HG03354 (cell line): ENCODE measurements around the gene CTF1.
A peak's percentile ranks its signal among the peaks of the same experiment; 100 is the strongest.
"Not testable (repeated sequence)": the region's sequence is repeated elsewhere in the genome, so short reads cannot be mapped to it uniquely, and the experiment has no call there.

Experiments
- ATAC-seq: cut with Tn5 transposase; IDR thresholded peaks from one replicate; pipeline ENCODE4 v1.9.1; 2021; ENCODE audit warnings: mild to moderate bottlenecking; ENCODE audit not compliant: unreplicated experiment, poor library complexity, severe bottlenecking

Gene CTF1

GRCh38 chr16:30926937-30927788 is 30.7 kb downstream of the CTF1 start:
- no peak for ATAC-seq

GRCh38 chr16:30927789-30928378 is 31.5 kb downstream of the CTF1 start:
- no peak for ATAC-seq

DNA sequence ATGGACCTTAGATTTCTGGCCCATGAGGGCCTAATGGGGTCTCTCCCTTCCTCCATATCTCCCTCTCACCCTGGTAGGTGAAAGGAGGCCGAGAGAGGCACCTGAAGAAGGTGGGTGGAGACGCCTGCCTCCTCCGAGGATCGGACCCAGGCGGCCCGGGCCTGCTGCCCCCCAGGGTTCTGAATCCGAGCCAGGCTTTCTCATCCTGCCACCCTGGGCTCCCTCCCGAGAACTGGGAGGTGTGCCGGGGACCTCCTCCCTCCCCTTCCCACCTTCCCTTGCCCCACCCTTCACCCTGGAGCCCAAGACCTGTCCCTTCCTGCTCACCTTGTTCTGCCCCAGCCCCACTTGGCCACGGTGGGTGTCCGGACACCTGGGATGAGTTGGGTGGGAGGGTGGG is 32.0 kb downstream of the CTF1 start:
- no peak for ATAC-seq

DNA sequence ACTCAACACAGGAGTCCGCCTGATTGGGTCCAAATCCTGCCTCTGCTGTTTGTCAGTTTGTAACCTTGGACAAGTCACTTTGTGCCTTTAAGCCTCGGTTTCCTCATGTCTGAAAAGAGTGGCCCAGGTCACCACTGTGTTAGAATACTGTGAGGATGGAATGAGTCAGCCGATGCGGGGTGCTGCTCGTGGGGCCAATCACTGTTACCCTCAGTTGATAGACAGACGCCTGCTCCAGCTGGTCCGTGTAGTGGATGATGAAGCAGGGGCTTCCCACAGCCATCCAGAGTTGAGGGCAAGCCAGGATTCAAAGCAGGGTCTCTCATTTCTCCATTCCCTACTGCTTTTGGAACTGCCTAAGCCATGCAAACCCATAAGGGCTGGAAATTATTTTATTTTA is 32.8 kb downstream of the CTF1 start:
- ATAC-seq, result no peak

- ATAC-seq, result no peak
Observed at GRCh38 chr16:30930160-30930571, 33.8 kb downstream of the CTF1 start.

DNA sequence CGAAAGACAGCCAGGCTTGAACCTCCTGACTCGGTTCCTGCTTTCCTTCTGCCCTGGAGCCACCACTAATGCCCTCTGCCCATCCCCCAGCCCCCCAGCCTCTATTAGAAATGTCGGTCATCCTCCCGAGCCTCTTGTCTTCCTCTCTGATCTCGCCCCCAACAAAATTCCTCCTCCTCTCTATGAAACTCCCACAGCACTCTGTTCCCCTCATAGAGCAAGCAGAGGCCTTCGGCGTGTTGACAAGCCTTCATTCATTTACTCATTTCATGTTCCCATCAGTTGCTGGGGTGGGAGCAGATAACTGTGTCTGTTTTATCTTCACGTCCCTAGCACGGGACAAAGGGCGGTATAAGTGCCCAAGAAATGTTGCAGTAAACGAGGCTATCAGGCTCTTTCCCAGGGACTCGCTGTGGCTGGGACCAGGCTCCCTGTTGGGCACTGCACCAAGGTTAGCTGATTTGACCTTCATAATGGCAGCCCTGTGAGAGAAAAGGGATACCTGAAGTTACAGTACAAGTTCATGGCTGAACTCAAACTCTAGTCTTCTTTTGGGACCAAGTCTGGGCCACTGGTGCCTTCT is 34.7 kb downstream of the CTF1 start:
- no peak for ATAC-seq

DNA sequence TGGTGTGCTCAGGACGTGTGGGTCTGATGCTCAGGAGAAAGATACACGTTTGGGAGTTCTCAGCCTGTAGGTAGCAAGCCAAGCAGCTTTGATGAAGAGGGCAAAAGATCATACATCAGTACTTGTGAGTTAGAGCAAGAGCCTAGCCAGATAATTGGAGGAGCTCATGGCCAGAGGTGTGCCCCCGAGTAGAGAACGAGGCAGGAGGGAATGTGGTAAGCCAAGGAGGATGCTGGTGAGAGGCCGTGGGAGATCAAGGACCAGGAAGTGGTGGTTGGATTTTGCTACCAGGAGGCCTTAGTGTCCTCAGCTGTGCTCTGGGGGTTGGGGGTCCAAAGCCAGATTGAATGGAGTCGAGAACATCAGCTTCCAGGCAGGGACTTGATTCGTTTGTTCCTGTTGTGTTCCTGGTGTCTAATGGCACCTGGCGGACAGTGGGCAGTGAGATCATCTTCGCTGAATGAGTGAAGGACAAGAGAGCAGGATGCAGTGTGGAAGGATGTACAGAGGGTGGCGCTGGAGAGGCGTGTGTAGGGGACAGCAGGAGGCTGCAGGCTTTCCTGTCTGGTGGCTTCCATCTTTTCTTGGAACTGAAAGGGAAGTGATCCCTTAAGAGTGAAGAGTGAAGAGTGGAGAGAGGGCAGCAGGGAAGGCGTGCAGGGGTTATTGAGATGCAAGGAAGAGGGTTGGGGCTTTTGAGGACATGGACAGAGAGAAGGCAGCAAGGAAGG is 38.6 kb downstream of the CTF1 start:
- no peak for ATAC-seq

DNA sequence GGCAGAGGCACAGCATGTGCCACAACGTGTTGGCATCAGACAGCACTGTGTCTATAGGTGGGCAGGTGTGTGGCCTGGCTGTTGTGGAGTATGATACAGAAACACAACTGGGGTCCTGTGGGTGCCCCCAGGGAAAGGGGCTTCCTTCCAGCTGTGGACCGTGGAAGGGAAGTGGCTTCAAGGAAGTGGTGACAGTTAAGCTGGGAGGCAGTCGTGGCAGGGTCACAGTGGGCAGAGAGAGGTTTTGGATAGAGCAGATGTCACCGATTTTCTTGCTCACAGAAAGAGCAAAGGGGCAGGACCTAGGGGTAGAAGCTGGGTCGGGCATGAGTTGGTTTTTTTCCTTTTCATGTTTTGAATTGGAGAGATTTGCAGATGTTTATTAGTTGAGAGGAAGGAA is 41.3 kb downstream of the CTF1 start:
- no peak for ATAC-seq

DNA sequence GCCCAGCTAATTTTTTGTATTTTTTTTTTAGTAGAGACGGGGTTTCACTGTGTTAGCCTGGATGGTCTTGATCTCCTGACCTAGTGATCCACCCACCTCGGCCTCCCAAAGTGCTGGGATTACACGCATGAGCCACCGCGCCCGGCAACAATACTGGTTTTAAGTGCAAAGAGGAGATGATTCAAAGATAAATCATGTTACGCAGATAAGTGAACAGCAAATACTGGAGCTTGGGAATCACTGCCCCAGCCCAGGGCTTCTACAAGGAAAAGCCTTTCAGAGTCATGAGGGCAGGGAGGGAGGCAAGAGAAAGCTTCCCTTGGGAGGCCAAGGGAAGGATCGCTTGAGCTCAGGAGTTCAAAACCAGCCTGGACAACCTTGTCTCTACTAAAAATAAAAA is 43.2 kb downstream of the CTF1 start:
- not testable (repeated sequence) for ATAC-seq

DNA sequence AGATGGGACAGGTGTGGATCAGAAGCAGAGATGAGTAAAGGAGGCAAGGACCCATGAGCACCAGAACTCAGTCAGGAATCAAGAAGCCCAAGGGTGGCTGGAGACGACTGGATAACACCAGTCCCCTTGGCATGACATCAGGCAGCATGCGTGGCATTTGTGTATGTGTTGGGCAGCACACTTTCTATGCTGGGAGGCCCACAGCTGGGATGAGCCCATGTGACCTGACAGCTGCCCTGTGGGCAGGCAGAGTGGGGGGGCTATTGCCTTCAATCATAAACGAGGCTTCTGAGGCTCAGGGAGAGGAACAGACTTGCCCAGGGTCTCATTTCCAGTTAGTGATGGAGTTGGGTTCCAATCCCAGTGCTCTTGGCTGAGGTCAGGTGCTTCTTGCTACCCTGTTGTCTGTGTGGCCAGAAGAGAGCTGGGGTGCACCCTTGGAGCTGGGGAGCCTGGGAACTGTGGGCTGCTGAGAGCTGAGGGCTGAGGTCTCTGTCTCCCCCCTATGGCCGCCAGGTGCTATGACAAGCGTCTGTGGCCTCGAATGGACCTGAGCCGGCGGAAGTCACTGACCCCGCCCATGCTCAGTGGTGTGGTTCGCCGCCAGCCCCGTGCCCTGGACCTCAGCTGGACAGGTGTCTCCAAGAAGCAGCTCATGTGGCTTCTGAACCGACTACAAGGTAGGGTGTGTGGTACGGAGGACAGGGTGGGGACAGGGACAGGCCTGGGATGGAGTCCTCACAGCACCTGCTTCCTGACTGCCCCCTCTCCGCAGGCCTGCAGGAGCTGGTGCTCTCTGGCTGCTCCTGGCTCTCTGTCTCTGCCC is 45.4 kb downstream of the CTF1 start:
- ATAC-seq, result peak; percentile 94

DNA sequence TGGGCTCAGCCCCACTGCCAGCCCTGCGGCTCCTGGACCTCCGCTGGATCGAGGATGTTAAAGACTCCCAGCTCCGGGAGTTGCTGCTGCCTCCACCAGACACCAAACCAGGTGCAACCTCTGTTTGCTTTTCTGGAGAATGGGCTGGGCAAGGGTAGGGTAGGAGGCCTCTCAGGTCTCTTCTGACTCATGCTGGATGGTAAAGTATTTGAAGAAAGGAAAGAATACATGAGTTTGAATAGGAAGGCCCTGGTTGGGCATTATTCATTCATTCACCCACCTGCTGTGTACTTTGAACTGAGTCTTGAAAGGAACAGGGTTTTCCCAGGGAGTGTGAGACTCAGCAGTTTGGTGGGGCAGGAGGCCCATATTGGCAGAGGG is 46.0 kb downstream of the CTF1 start:
- ATAC-seq, result no peak

- ATAC-seq, result no peak
Observed at GRCh38 chr16:30944352-30944751, 47.9 kb downstream of the CTF1 start.

DNA sequence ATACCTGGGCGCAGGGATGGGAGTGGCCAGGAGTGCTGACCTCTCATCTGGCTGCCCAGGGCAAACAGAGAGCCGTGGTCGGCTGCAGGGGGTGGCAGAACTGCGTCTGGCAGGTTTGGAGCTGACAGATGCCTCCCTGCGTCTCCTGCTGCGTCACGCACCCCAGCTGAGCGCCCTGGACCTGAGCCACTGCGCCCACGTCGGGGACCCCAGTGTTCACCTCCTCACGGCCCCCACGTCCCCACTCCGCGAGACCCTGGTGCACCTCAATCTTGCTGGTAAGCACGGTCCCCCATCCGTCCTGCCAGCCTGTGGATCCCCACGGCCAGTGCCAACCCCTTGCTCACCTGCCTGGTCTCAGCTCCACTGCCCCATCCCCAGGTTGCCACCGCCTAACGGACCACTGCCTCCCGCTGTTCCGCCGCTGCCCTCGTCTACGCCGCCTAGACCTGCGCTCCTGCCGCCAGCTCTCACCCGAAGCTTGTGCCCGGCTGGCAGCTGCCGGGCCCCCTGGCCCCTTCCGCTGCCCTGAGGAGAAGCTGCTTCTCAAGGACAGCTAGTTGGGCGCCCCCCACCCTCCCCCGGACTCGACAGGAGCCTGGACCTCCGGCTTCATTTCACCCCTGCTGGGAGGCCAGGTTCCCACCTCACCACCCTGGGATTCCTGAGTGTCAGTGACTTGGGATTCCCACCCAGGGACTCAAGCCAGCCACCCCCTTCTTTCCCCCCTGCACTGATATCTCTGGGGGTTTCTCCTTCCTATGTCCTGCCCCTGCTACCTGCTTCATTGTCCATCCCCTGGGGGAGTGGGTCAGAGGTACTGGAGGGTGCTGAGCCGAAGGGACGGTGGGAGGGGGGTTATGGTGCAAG is 50.5 kb downstream of the CTF1 start:
- ATAC-seq, result no peak

DNA sequence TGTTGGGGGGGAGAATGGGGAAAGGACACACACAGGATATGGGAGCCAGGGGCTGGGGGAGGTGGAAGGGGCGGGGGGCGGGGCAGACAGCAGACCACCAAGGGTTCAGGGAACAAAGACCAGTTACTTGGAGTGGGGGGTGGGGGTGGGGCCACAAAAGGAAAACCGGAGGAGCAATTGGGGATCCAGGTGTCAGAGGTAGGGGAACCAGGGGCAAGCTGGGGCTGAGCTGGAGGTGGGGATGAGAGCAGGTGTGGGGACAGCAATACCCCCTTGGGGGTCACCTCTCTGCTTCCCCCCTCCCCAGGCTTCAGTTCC is 51.1 kb downstream of the CTF1 start:
- ATAC-seq, result no peak

GRCh38 chr16:30947859-30948666 is 51.6 kb downstream of the CTF1 start:
- ATAC-seq, result peak; percentile 17

- ATAC-seq, result peak; percentile 71
Observed at GRCh38 chr16:30948667-30949649, 52.5 kb downstream of the CTF1 start, which contains the start of gene ORAI3. ORAI3 (plus strand) TSS chr16:30949068; CDS start chr16:30949290, 222 bp downstream.
